CD4-positive, alpha-beta T cell treated with Interleukin-15 for 4 hours (primary cell): ENCODE measurements around the gene ATN1.

Source experiments
- DNase-seq: peaks from one replicate; pipeline ENCODE4 v3.0.0-alpha.2; 2020; ENCODE audit warnings: low spot score

The ATN1 gene

DNA sequence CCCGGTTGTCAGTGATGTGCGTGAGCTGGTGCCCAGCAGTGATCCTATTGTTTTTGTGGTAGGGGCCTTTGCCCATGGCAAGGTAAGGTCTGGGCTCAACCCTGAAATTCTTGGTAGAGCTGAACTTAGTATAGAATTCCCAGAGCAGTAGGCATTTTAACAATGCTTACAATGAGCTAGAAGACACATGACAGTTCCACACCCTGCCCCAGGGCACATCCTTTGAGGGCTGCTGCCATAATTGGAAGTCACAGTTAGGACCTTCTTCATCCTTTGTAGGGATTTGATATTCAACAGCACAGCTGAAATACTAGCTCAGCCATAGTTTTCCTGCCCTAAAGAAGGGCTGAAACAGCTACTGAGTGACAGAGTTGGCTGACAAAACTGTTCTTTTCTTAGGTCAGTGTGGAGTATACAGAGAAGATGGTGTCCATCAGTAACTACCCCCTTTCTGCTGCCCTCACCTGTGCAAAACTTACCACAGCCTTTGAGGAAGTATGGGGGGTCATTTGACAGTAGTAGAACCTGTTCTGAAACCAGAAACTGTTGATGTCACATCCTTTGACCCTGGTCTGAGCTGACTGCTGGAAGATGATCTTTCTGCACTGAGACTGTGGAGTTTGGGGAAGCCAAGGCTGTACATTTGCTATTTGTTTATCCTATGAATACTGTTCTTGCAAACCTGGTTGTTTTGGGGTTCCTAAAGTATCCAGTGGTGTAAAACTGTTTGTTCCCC is 47.7 kb downstream of the ATN1 start:
- no peak for DNase-seq

GRCh38 chr12:6977653-6978052 is 49.9 kb downstream of the ATN1 start:
- DNase-seq = no peak

DNA sequence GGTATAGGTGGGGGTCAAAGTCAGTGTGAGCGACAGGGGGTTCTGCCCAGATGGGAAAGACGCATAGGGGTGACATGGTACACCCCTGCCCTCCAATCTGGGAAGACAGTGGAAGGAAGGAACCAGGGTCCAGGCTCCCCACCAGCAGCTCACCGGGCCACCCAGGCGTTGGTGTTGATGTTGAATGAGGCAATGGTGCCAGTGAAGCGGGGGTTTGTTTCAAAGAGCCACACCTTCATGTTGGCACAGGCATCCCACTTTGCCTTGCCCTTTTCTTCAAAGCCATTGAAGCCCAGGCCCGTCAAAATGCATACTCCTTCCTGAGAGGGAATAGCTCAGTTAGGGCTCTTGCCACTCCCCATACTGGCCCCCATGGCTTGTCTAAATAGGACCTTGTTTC is 50.4 kb downstream of the ATN1 start:
- no peak for DNase-seq

- DNase-seq = no peak
Measured at GRCh38 chr12:6978611-6979011, 50.9 kb downstream of the ATN1 start.

GRCh38 chr12:6979021-6979420 is 51.3 kb downstream of the ATN1 start:
- no peak for DNase-seq

GRCh38 chr12:6979453-6979852 is 51.7 kb downstream of the ATN1 start:
- DNase-seq = no peak

- DNase-seq = no peak
Measured at GRCh38 chr12:6980075-6980474, 52.3 kb downstream of the ATN1 start.

DNA sequence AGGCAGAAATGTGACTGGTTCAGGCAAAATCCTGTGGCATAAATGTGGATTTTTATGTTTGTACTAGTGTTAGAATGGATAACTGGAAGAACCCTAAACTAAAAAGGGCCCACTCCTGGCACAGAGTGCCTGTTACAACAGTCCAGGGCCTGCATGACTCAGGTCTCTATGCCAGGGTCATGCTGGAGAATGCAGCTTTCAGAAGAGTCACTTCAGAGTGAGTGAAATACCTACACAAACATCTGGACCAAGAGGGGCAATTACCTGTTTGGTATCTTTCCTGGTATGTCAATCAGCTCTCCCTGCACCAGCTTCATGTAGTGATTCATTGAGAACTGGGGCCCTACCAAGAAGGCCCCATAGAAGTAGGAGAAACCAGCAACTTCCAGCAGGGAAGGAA is 53.0 kb downstream of the ATN1 start:
- no peak for DNase-seq

GRCh38 chr12:6981152-6982052 is 53.6 kb downstream of the ATN1 start:
- no peak for DNase-seq

DNA sequence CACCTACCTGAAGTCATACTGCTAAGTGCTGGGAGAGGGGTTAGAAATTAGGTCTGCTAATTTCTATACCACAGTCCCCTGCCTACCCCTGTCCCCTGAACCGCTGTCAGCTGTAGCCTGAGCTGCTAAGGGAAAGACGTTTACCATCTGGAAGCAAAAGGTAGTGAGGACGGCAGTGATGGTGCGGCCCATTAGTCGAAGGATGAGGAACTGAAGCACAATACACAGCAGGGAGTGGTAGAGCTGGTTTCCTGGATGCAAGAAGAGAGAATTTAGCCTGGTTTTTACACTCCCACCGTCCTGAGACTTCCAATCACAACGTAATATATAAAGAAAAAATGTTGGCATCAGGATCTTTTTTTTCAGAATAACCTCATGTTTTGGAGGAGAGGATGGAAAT is 54.8 kb downstream of the ATN1 start:
- no peak for DNase-seq

- DNase-seq = no peak
Measured at GRCh38 chr12:6987956-6988553, 60.3 kb downstream of the ATN1 start.
